Measurements from ENCODE around the gene RTN4.

GRCh38 chr2:54977149-54977548 lies 73.1 kb downstream of the RTN4 start:
- no peak for TF ChIP-seq CTCF (IDR thresholded peaks at IDR 0.05)
- no peak for TF ChIP-seq POLR2A (IDR thresholded peaks at IDR 0.05)
